VCaP (cell line): ENCODE measurements around the gene STIP1.

ENCODE experiments used
- H3K27ac ChIP-seq: fragments of 450-650 bp; 2 replicates; pipeline ENCODE4 v1.5.1; 2017
- CTCF ChIP-seq: fragments of 450-650 bp; conservative IDR thresholded peaks from 2 replicates; pipeline ENCODE4 v1.5.1; 2017; ENCODE audit warnings: mild to moderate bottlenecking, moderate library complexity

Gene STIP1

GRCh38 chr11:64230985-64231365, 45.0 kb downstream of the STIP1 start:
- no peak for TF ChIP-seq CTCF
- peak overlapping the region; percentile 94 for H3K27ac ChIP-seq

GRCh38 chr11:64231546-64231945, 45.6 kb downstream of the STIP1 start:
- peak overlapping the region; percentile 94; the same call in 1 of the 2 replicates for H3K27ac ChIP-seq
- no peak for TF ChIP-seq CTCF

GRCh38 chr11:64232182-64232966, 46.4 kb downstream of the STIP1 start:
- H3K27ac ChIP-seq = peak overlapping the region; percentile 95
- no peak for TF ChIP-seq CTCF

GRCh38 chr11:64232967-64233315, 47.0 kb downstream of the STIP1 start:
- TF ChIP-seq CTCF = no peak
- peak overlapping the region; percentile 95 for H3K27ac ChIP-seq

GRCh38 chr11:64233913-64234586, 48.1 kb downstream of the STIP1 start, which contains the start of gene VEGFB:
Gene VEGFB, plus strand, starts transcription at chr11:64234584. Its CDS starts 250 bp downstream, at chr11:64234834.
- peak within 1 kb of the TSS; percentile 95 for H3K27ac ChIP-seq
- TF ChIP-seq CTCF = no peak

GRCh38 chr11:64234647-64235379, 48.8 kb downstream of the STIP1 start:
- TF ChIP-seq CTCF = peak; percentile 72
- H3K27ac ChIP-seq = peak overlapping the region; percentile 95
